H9 (cell line): ENCODE results near the gene AFF2. TPM values are rescaled to one million over a fixed set of nuclear protein-coding genes. Genes with fewer than 3 reads are reported as not detected.

Experiments used
- DNase-seq: peaks from one replicate; pipeline ENCODE4 v3.0.0-alpha.2; 2017
- H2AFZ ChIP-seq: one replicate; pipeline ENCODE4 v1.6.1; 2013; ENCODE audit warnings: mild to moderate bottlenecking, low read length, control low read depth, moderate library complexity
- H2AK5ac ChIP-seq: 2 replicates; pipeline ENCODE4 v1.6.1; 2013; ENCODE audit warnings: low read length, control low read depth, mixed read lengths; ENCODE audit not compliant: insufficient read length
- H2BK120ac ChIP-seq: one replicate; pipeline ENCODE4 v1.6.1; 2013; ENCODE audit warnings: low read depth, mild to moderate bottlenecking, low read length, control low read depth, inconsistent platforms; ENCODE audit not compliant: poor library complexity, severe bottlenecking
- H2BK12ac ChIP-seq: 2 replicates; pipeline ENCODE4 v1.6.1; 2013; ENCODE audit warnings: low read length, control low read depth, mixed read lengths, low read depth; ENCODE audit not compliant: insufficient read length
- H2BK15ac ChIP-seq: 2 replicates; pipeline ENCODE4 v1.6.1; 2013; ENCODE audit warnings: low read depth, low read length, control low read depth
- H2BK20ac ChIP-seq: one replicate; pipeline ENCODE4 v1.6.1; 2013; ENCODE audit warnings: low read depth, mild to moderate bottlenecking, low read length, control low read depth, inconsistent platforms; ENCODE audit not compliant: poor library complexity, severe bottlenecking
- H2BK5ac ChIP-seq: 2 replicates; pipeline ENCODE4 v1.6.1; 2013; ENCODE audit warnings: low read length, control low read depth, mixed read lengths; ENCODE audit not compliant: insufficient read length
- H3K14ac ChIP-seq: 2 replicates; pipeline ENCODE4 v1.6.1; 2013; ENCODE audit warnings: low read length, control low read depth; ENCODE audit not compliant: insufficient read depth
- H3K18ac ChIP-seq: 2 replicates; pipeline ENCODE4 v1.6.1; 2013; ENCODE audit warnings: low read depth, mild to moderate bottlenecking, mixed read lengths, low read length, control low read depth; ENCODE audit not compliant: insufficient read length
- H3K23ac ChIP-seq: 2 replicates; pipeline ENCODE4 v1.6.1; 2013; ENCODE audit warnings: low read length, control low read depth, mixed read lengths, low read depth; ENCODE audit not compliant: insufficient read length
- H3K23me2 ChIP-seq: 2 replicates; pipeline ENCODE4 v1.6.1; 2013; ENCODE audit warnings: low read depth, mild to moderate bottlenecking, mixed read lengths, low read length, control low read depth; ENCODE audit not compliant: insufficient read length, poor library complexity, severe bottlenecking
- H3K27ac ChIP-seq: 2 replicates; pipeline ENCODE4 v1.5.1; 2013; ENCODE audit warnings: low read length, control low read depth, mixed read lengths, low read depth; ENCODE audit not compliant: insufficient read length
- H3K27me3 ChIP-seq: 2 replicates; pipeline ENCODE4 v1.6.1; 2013; ENCODE audit warnings: low read length, control low read depth, inconsistent platforms; ENCODE audit not compliant: insufficient read depth
- H3K4ac ChIP-seq: 2 replicates; pipeline ENCODE4 v1.6.1; 2013; ENCODE audit warnings: low read depth, mild to moderate bottlenecking, control low read depth, inconsistent platforms, low read length, moderate library complexity
- H3K4me1 ChIP-seq: 2 replicates; pipeline ENCODE4 v1.6.1; 2013; ENCODE audit warnings: low read length, control low read depth, inconsistent platforms; ENCODE audit not compliant: insufficient read depth
- H3K4me2 ChIP-seq: 2 replicates; pipeline ENCODE4 v1.6.1; 2013; ENCODE audit warnings: low read length, control low read depth, mixed read lengths; ENCODE audit not compliant: insufficient read length, insufficient read depth
- H3K56ac ChIP-seq: 2 replicates; pipeline ENCODE4 v1.6.1; 2013; ENCODE audit warnings: low read depth, mild to moderate bottlenecking, mixed read lengths, low read length, control low read depth; ENCODE audit not compliant: insufficient read length
- H3K79me1 ChIP-seq: 2 replicates; pipeline ENCODE4 v1.6.1; 2013; ENCODE audit warnings: low read depth, mild to moderate bottlenecking, moderate library complexity, low read length, control low read depth, inconsistent platforms; ENCODE audit not compliant: insufficient read depth, poor library complexity, severe bottlenecking
- H3K79me2 ChIP-seq: 2 replicates; pipeline ENCODE4 v1.6.1; 2013; ENCODE audit warnings: low read length, control low read depth, inconsistent platforms; ENCODE audit not compliant: insufficient read depth
- H3K9ac ChIP-seq: 2 replicates; pipeline ENCODE4 v1.6.1; 2013; ENCODE audit warnings: low read length, control low read depth, mixed read lengths; ENCODE audit not compliant: insufficient read length; ENCODE audit errors: extremely low read depth
- H3K9me3 ChIP-seq: one replicate; pipeline ENCODE4 v1.6.1; 2013; ENCODE audit warnings: low read depth, low read length, inconsistent platforms; ENCODE audit not compliant: control insufficient read depth
- H3T11ph ChIP-seq: one replicate; pipeline ENCODE4 v1.6.1; 2013; ENCODE audit warnings: mild to moderate bottlenecking, low read length, control low read depth, inconsistent platforms
- H4K20me1 ChIP-seq: one replicate; pipeline ENCODE4 v1.6.1; 2013; ENCODE audit not compliant: control insufficient read depth, insufficient read length, insufficient read depth
- H4K5ac ChIP-seq: 2 replicates; pipeline ENCODE4 v1.6.1; 2013; ENCODE audit warnings: low read depth, mild to moderate bottlenecking, mixed read lengths, low read length, control low read depth; ENCODE audit not compliant: insufficient read length
- H4K8ac ChIP-seq: replicated peaks from 2 replicates; pipeline ENCODE4 v1.6.1; 2013; ENCODE audit warnings: low read length, control low read depth, mixed read lengths, low read depth; ENCODE audit not compliant: insufficient read length
- H4K91ac ChIP-seq: 2 replicates; pipeline ENCODE4 v1.6.1; 2013; ENCODE audit warnings: low read depth, mild to moderate bottlenecking, moderate library complexity, mixed read lengths, low read length, control low read depth; ENCODE audit not compliant: insufficient read length
- H3K27ac Mint-ChIP-seq, 3 experiments: 2 replicates in 2 of 3; 3 replicates in 1 of 3; pipeline ENCODE4 v1.8.0; 2020 to 2021; ENCODE audit warnings: mixed read lengths in 3 of 3, mild to moderate bottlenecking in 1 of 3, moderate library complexity in 1 of 3
- H3K27me3 Mint-ChIP-seq: 2 replicates; pipeline ENCODE4 v1.8.0; 2021; ENCODE audit warnings: low read depth, mild to moderate bottlenecking, moderate library complexity, mixed read lengths
- H3K36me3 Mint-ChIP-seq, 3 experiments: 2 replicates in 2 of 3; 3 replicates in 1 of 3; pipeline ENCODE4 v1.8.0; 2020 to 2021; ENCODE audit warnings: low read depth in 3 of 3, mixed read lengths in 3 of 3; ENCODE audit not compliant: insufficient read depth in 1 of 3
- H3K4me1 Mint-ChIP-seq, 2 experiments: 2 replicates each; pipeline ENCODE4 v1.8.0; 2020; ENCODE audit warnings: mixed read lengths in 2 of 2
- H3K4me3 Mint-ChIP-seq, 2 experiments: 2 replicates in 1 of 2; 3 replicates in 1 of 2; pipeline ENCODE4 v1.8.0; 2020 to 2021; ENCODE audit warnings: mild to moderate bottlenecking in 2 of 2, mixed read lengths in 2 of 2, moderate library complexity in 1 of 2
- H3K9me3 Mint-ChIP-seq, 2 experiments: 2 replicates in 1 of 2; 3 replicates in 1 of 2; pipeline ENCODE4 v1.8.0; 2020; ENCODE audit warnings: mild to moderate bottlenecking in 2 of 2, mixed read lengths in 2 of 2, moderate library complexity in 1 of 2
- CTCF ChIP-seq: fragments of 200-600 bp; sonication (generic); conservative IDR thresholded peaks from 3 replicates; pipeline ENCODE4 v1.8.0; 2021; ENCODE audit warnings: antibody characterized with exemption, mild to moderate bottlenecking
- WGBS: extraction: QIAGEN DNeasy Blood & Tissue Kit; methylation state at CpG from one replicate; pipeline ENCODE4 v1.1.7; 2013; ENCODE audit warnings: missing lambda C conversion rate, low lambda C conversion rate, mixed read lengths; ENCODE audit not compliant: insufficient read length; ENCODE audit errors: extremely low coverage; 5-methylcytosine and 5-hydroxymethylcytosine counted together
- total RNA-seq: library from RNA; stranded (reverse); gene quantifications from 2 replicates; pipeline ENCODE4 v1.2.1, GENCODE V29; 2021

The AFF2 gene
- total RNA-seq, 1 experiment from 2014 or later, result 14.6 TPM

GRCh38 chrX:149013081-149013480 lies 512.7 kb downstream of the AFF2 start:
- no peak overlapping the region for H4K8ac ChIP-seq
- no peaks in the 10 kb centered on the region for H3K79me1 ChIP-seq
- no peaks in the 10 kb centered on the region for H3K4me1 ChIP-seq
- no peak overlapping the region for H2AFZ ChIP-seq
- H4K5ac ChIP-seq, result no peak overlapping the region
- no peak for TF ChIP-seq CTCF
- H3K27me3 Mint-ChIP-seq, result peaks cover 2% of the 10 kb centered on the region; the same call in 1 of the 2 replicates
- H3K18ac ChIP-seq, result no peak overlapping the region
- no peak overlapping the region for H3K27ac Mint-ChIP-seq
- no peak overlapping the region for H3K4ac ChIP-seq
- no peak for DNase-seq
- H3K23ac ChIP-seq, result no peak overlapping the region
- no peaks in the 10 kb centered on the region; the same call in 1 of the 2 replicates for H3K79me2 ChIP-seq
- H2AK5ac ChIP-seq, result no peak overlapping the region
- H3K27me3 ChIP-seq, result no peaks in the 10 kb centered on the region
- H2BK120ac ChIP-seq, result no peak overlapping the region
- H3K23me2 ChIP-seq, result no peaks in the 10 kb centered on the region
- H3K27ac ChIP-seq, result no peak overlapping the region
- no peak overlapping the region for H3K9ac ChIP-seq
- no peak overlapping the region for H3K4me3 Mint-ChIP-seq
- H3K9me3 Mint-ChIP-seq, result peaks cover 48 to 63% of the 10 kb centered on the region in 2 experiments
- H2BK12ac ChIP-seq, result no peak overlapping the region
- H2BK15ac ChIP-seq, result no peak overlapping the region
- H3K4me1 Mint-ChIP-seq, result no peaks in the 10 kb centered on the region
- WGBS, result no CpG with 5 or more reads among the region's 2 CpGs
- no peak overlapping the region for H4K91ac ChIP-seq
- H3K36me3 Mint-ChIP-seq, result no peaks in the 10 kb centered on the region; a peak in 1 of 7 replicates
- H3K4me2 ChIP-seq, result no peak overlapping the region
- H2BK5ac ChIP-seq, result no peak overlapping the region
- H4K20me1 ChIP-seq, result no peaks in the 10 kb centered on the region
- H3K9me3 ChIP-seq, result peaks cover 56% of the 10 kb centered on the region
- H3K14ac ChIP-seq, result no peak overlapping the region
- no peak overlapping the region for H3T11ph ChIP-seq
- H2BK20ac ChIP-seq, result no peak overlapping the region
- H3K56ac ChIP-seq, result no peak overlapping the region
